Astrocyte of the hippocampus (primary cell): ENCODE results near the gene VSIG2.
"Not testable (repeated sequence)": the region's sequence is repeated elsewhere in the genome, so short reads cannot be mapped to it uniquely, and the experiment has no call there.

ENCODE experiments used
- DNase-seq: peaks from one replicate; pipeline ENCODE4 v3.0.0; 2011; ENCODE audit warnings: low read depth, low spot score

The VSIG2 gene, protein sequence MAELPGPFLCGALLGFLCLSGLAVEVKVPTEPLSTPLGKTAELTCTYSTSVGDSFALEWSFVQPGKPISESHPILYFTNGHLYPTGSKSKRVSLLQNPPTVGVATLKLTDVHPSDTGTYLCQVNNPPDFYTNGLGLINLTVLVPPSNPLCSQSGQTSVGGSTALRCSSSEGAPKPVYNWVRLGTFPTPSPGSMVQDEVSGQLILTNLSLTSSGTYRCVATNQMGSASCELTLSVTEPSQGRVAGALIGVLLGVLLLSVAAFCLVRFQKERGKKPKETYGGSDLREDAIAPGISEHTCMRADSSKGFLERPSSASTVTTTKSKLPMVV

GRCh38 chr11:124751741-124752470, at the start of gene VSIG2:
Gene VSIG2 (minus strand): TSS chr11:124752255. CDS start chr11:124752137, 118 bp downstream.
- DNase-seq = no peak

GRCh38 chr11:124801014-124801413, 49.0 kb upstream of the VSIG2 start:
- DNase-seq = peak; percentile 33

DNA sequence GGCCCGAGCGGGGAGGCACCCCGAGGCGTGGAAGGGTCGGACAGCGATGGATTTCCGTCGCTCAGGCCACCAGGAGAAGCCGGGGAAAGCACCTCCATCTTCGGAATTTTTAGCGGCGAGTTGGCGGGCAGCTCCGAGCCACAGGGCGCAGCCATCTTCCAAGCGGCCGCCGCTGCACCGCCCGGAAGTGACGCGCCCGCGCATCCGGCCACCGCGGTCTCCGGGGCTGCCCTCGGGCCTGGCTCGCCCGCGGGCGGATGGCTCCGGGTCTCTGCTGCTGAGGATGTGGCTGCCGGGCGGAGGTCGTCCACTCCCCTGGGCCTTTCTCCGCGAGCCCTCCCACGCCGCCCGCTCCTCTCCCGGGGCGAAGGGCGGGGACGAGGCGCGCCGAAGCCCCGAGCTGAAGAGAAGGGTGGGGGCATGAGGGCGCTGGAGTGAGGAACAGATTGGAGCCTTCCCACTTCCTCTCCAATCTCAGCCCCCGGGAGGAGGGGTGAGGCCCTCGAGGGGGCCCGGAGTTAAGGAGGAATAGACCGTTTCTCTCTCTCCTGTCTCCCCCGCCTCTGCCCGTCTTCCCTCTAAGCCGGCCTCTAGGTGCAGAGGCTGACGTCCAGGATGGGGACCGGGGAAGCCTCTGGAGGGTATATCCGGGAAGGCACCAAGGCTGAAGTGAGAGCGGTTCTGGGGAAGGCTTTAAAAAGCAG, 48.3 kb upstream of the VSIG2 start, which contains the start of gene MSANTD2:
Gene MSANTD2, minus strand, starts transcription at position 181 of the 704 bp plus-strand sequence. Its CDS starts 26 bp downstream, at position 155.
- DNase-seq = peak; percentile 93

GRCh38 chr11:124799348-124800225, 47.5 kb upstream of the VSIG2 start:
- peak; percentile 60 for DNase-seq

- peak; percentile 77 for DNase-seq
Observed at GRCh38 chr11:124798991-124799347, 46.9 kb upstream of the VSIG2 start.

DNA sequence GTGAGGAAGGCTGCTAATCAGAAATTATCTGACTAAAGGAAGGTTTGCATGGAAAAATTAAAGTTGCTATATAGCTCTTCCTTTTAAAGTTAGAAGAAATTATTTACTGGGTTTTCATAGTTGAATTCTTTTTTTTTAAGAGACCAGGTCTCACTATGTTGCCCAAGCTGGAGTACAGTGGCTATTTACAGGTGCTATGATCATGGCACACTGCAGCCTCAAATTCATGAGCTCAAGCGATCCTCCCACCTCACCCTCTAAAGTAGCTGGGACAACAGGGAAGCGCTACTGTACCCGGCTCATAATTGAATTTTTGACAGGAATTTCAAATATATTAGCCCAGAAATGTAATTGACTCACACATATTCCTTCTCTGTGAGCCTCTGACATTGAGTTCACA, 44.3 kb upstream of the VSIG2 start:
- DNase-seq = no peak

DNA sequence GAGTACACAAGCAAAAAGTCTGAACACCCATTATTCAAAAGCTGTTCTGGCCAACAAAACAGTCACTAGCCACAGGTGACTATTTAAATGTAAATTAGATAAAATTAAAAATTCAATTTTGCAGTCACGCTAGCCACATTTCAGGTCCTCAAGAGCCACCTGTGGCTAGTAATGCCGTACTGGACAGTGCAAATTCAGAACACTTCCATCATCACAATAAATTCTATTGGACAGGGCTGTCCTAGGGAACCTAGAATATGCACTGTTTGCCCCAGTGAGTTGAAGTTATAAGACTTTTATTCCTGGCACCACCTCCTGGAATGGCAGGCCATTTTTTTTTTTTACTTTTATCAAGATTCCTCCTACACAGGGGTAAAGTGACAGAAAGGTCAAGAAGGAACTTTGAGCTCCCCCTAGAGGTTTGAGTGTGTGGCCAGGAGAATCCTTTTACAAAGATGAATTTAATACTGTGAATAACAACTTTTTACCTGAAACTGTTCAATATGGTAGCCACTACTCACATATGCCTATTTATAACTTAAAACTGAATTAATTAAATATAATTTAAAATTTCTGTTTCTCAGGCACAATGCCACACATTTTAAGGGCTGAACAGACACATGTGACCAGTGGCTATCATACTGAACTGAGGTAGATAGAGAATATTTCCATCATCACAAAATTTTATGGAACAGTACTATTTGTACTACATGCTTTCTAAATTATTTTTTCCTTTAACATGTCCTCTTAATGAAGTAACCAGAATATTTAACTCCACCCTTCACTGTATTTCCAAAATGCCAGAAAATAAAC, 41.6 kb upstream of the VSIG2 start:
- DNase-seq = peak; percentile 66

DNA sequence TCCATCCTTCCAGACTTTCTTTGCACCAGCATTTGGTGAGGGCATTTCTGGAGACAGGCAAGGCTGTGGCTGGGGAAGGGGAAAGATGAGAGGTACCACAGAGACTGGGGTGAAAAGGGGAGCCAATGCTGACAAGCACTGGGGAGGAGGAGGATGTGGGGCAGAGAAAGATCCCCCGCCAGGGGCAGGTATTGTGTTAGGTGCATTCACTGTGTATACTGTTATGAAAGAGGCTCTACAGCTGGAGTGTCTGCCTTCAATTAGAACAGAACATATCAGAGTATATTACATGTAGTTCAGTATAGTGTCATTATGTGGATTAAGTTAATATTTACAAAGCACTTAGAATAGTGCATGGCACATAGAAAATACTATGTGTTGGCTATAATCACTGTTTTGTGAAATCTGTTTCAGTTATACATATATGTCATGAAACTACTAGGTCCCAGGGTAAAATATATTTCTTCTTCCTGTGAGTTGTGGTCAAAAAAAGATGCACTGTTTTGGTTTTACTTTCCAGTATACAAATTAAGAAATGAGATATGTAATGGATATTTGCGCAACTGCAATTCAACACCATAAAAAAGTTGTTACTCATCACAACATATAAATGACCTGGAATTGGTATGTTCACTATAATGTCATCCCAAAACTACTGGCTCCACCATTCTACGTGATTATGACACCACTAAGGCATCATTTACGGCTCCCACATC, 39.7 kb upstream of the VSIG2 start:
- DNase-seq = no peak

GRCh38 chr11:124788521-124788920, 36.5 kb upstream of the VSIG2 start:
- no peak for DNase-seq

DNA sequence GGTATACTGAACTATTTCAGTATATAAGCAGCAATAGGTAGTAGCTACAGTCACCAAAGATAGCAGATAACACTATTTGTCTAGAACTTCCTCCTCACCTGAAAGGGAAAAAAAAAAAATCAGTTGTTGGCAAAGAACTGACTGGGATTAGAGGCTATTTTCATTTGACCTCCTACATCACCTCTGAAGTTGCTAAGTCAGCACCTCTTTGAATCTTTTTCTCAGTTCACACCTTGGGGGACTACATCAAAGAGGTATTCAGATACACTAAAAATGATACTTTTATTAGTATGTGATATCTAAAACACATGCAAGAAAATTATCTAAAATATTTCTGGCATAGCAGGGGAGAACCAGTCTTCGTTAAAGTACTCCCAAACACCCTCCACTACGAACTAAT, 32.0 kb upstream of the VSIG2 start:
- DNase-seq = no peak

GRCh38 chr11:124783002-124783401, 30.9 kb upstream of the VSIG2 start:
- DNase-seq = no peak

DNA sequence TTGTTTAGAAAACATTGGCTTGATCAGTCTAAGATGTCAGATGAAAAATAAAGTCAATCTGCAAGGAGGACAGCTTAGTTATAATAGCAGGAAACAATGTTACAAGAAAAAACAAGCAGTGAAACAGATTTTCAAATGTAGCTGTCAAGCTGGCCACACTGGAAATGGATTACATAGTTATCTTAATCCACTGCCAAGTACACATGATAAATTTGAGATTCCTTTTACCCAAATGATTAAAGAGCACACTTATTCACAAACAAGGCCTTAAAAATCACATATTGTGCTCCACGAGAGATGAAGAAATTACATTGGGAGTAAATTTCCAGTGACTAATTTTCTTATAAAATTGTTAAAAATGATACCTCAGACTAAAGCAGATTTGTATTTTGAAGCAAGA, 27.5 kb upstream of the VSIG2 start:
- no peak for DNase-seq

- DNase-seq = no peak
Observed at GRCh38 chr11:124778281-124778680, 26.2 kb upstream of the VSIG2 start.

GRCh38 chr11:124776865-124777645, 25.0 kb upstream of the VSIG2 start:
- DNase-seq = no peak

- DNase-seq = not testable (repeated sequence)
Observed at GRCh38 chr11:124770959-124771358, 18.9 kb upstream of the VSIG2 start.

DNA sequence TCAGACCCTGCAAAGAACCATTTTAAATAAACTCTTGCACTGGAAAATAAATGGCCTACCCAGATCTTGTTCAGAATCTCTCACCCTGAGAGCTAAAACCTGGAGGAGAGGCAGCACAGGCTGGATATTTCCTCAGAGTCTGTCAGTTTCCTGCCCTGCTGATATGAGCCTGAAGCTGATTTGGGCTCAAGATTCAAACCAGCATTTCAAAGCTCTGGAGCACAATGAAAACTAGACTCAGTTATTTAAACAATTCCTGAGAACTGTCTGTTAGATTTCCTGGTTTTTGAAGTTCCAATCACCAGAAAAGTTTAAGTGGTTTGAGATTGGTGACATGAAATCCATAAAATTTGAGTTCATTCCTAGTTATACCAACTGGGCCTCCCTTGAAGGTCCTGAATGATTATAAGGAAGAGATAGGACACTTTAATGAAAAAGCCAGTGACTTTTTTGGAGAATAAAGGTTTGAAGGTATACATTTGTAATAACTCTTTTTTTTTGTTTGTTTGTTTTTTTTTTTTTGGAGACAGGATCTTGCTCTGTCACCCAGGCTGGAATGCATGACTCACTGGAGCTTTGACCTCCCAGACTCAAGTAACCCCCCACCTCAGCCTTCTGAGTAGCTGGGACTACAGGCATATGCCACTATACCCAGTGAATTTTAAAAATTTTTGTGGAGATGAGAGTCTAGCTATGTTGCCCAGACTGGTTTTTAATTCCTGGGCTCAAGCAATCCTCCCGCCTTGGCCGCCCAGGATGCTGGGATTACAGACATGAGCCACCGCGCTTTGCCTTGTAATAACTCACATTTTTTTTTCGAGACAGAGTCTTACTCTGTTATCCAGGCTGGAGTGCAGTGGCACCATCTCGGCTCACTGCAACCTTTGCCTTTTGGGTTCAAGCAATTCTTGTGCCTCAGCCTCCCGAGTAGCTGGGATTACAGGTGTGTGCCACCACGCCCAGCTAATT, 18.0 kb upstream of the VSIG2 start:
- peak; percentile 65 for DNase-seq

DNA sequence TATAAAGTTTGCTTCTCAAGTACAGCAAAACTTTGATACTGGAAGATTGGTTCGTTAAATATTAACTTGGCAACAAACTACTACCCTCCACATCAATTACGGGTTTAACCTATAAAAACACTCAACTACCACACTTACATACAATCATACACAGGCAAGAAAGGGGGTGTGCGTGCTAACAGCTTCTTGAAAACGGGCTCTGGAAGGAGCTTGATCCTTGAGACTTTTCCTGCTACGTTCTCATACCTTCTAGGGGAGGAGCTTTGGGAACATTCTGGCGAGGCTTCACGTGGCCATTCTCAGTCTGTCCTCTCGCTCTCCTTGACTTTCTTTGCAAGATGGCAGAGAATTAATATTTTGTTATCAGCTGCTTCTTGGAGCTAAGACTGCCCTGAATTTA, 16.9 kb upstream of the VSIG2 start:
- no peak for DNase-seq

- DNase-seq = no peak
Observed at GRCh38 chr11:124766156-124766555, 14.1 kb upstream of the VSIG2 start.
